IPS-15b (cell line): ENCODE results near the gene LIPF.
"Not testable (repeated sequence)": the region's sequence is repeated elsewhere in the genome, so short reads cannot be mapped to it uniquely, and the experiment has no call there.

ENCODE experiments used
- H3K27me3 ChIP-seq: one replicate; pipeline ENCODE4 v1.6.1; 2013; ENCODE audit warnings: low read length; ENCODE audit not compliant: control insufficient read depth, insufficient read depth
- H3K36me3 ChIP-seq: one replicate; pipeline ENCODE4 v1.6.1; 2013; ENCODE audit warnings: low read length; ENCODE audit not compliant: control insufficient read depth, insufficient read depth
- H3K4me1 ChIP-seq: one replicate; pipeline ENCODE4 v1.6.1; 2013; ENCODE audit warnings: mild to moderate bottlenecking, low read length; ENCODE audit not compliant: control insufficient read depth, insufficient read depth
- H3K4me3 ChIP-seq: one replicate; pipeline ENCODE4 v1.5.1; 2013; ENCODE audit warnings: low read depth, low read length
- H3K9ac ChIP-seq: one replicate; pipeline ENCODE4 v1.6.1; 2013; ENCODE audit warnings: low read depth, mild to moderate bottlenecking, low read length
- H3K9me3 ChIP-seq: one replicate; pipeline ENCODE4 v1.6.1; 2013; ENCODE audit warnings: mild to moderate bottlenecking, low read length; ENCODE audit not compliant: control insufficient read depth, insufficient read depth

The LIPF gene

GRCh38 chr10:88651101-88651551 is 13.1 kb upstream of the LIPF start:
- Histone ChIP-seq H3K27me3 (no peaks in the 10 kb centered on the region), H3K36me3 (no peaks in the 10 kb centered on the region), H3K4me3 (no peak overlapping the region), H3K4me1 (no peaks in the 10 kb centered on the region), H3K9ac (no peak overlapping the region), H3K9me3 (no peaks in the 10 kb centered on the region)

GRCh38 chr10:88652616-88653015 is 11.6 kb upstream of the LIPF start:
- Histone ChIP-seq H3K36me3 (no peaks in the 10 kb centered on the region), H3K9me3 (no peaks in the 10 kb centered on the region), H3K4me3 (no peak overlapping the region), H3K9ac (no peak overlapping the region), H3K4me1 (no peaks in the 10 kb centered on the region), H3K27me3 (no peaks in the 10 kb centered on the region)

GRCh38 chr10:88657901-88658300 is 6.3 kb upstream of the LIPF start:
- Histone ChIP-seq H3K9ac (no peak overlapping the region), H3K27me3 (no peaks in the 10 kb centered on the region), H3K4me1 (no peaks in the 10 kb centered on the region), H3K4me3 (no peak overlapping the region), H3K9me3 (no peaks in the 10 kb centered on the region), H3K36me3 (no peaks in the 10 kb centered on the region)

GRCh38 chr10:88659725-88660597 is 4.3 kb upstream of the LIPF start:
- Histone ChIP-seq H3K4me1 (no peaks in the 10 kb centered on the region), H3K9me3 (no peaks in the 10 kb centered on the region), H3K9ac (no peak overlapping the region), H3K36me3 (no peaks in the 10 kb centered on the region), H3K4me3 (no peak overlapping the region), H3K27me3 (no peaks in the 10 kb centered on the region)

- Histone ChIP-seq H3K9me3 (no peaks in the 10 kb centered on the region), H3K9ac (no peak overlapping the region), H3K4me3 (no peak overlapping the region), H3K4me1 (no peaks in the 10 kb centered on the region), H3K27me3 (no peaks in the 10 kb centered on the region), H3K36me3 (no peaks in the 10 kb centered on the region)
These were observed 3.7 kb upstream of the LIPF start for GRCh38 chr10:88660598-88660884.

GRCh38 chr10:88661018-88661417 is 3.2 kb upstream of the LIPF start:
- no peak overlapping the region for H3K9ac ChIP-seq
- H3K36me3 ChIP-seq, result no peaks in the 10 kb centered on the region
- no peaks in the 10 kb centered on the region for H3K9me3 ChIP-seq
- no peaks in the 10 kb centered on the region for H3K27me3 ChIP-seq
- H3K4me3 ChIP-seq, result no peak overlapping the region
- H3K4me1 ChIP-seq, result no peaks in the 10 kb centered on the region

GRCh38 chr10:88661577-88661976 is 2.7 kb upstream of the LIPF start:
- no peak overlapping the region for H3K9ac ChIP-seq
- H3K9me3 ChIP-seq, result no peaks in the 10 kb centered on the region
- H3K4me1 ChIP-seq, result peaks cover 1% of the 10 kb centered on the region
- no peaks in the 10 kb centered on the region for H3K36me3 ChIP-seq
- H3K4me3 ChIP-seq, result no peak overlapping the region
- H3K27me3 ChIP-seq, result no peaks in the 10 kb centered on the region

- H3K9ac ChIP-seq, H3K27me3 ChIP-seq, H3K4me3 ChIP-seq, H3K9me3 ChIP-seq, H3K4me1 ChIP-seq, H3K36me3 ChIP-seq: not testable (repeated sequence)
These were observed 1.1 kb upstream of the LIPF start for GRCh38 chr10:88663153-88663552.

- H3K36me3 ChIP-seq, result no peaks in the 10 kb centered on the region
- H3K4me3 ChIP-seq, result no peak overlapping the region
- peaks cover 2% of the 10 kb centered on the region for H3K4me1 ChIP-seq
- H3K9me3 ChIP-seq, result no peaks in the 10 kb centered on the region
- H3K9ac ChIP-seq, result no peak overlapping the region
- H3K27me3 ChIP-seq, result no peaks in the 10 kb centered on the region
These were observed 4.2 kb downstream of the LIPF start for GRCh38 chr10:88668465-88668864.

- H3K27me3 ChIP-seq, result no peaks in the 10 kb centered on the region
- H3K9ac ChIP-seq, result no peak overlapping the region
- no peaks in the 10 kb centered on the region for H3K36me3 ChIP-seq
- H3K4me1 ChIP-seq, result peaks cover 2% of the 10 kb centered on the region
- no peak overlapping the region for H3K4me3 ChIP-seq
- H3K9me3 ChIP-seq, result no peaks in the 10 kb centered on the region
These were observed 6.3 kb downstream of the LIPF start for GRCh38 chr10:88670497-88670896.

- no peaks in the 10 kb centered on the region for H3K27me3 ChIP-seq
- H3K36me3 ChIP-seq, result no peaks in the 10 kb centered on the region
- H3K4me3 ChIP-seq, result no peak overlapping the region
- H3K9me3 ChIP-seq, result no peaks in the 10 kb centered on the region
- peaks cover 5% of the 10 kb centered on the region for H3K4me1 ChIP-seq
- H3K9ac ChIP-seq, result no peak overlapping the region
These were observed 7.8 kb downstream of the LIPF start for GRCh38 chr10:88672041-88672440.

GRCh38 chr10:88676283-88677060 is 12.2 kb downstream of the LIPF start:
- Histone ChIP-seq H3K4me1 (peaks cover 5% of the 10 kb centered on the region), H3K36me3 (no peaks in the 10 kb centered on the region), H3K9me3 (no peaks in the 10 kb centered on the region), H3K4me3 (no peak overlapping the region), H3K27me3 (no peaks in the 10 kb centered on the region), H3K9ac (no peak overlapping the region)
